ENCODE data around the gene NOS3. TPM values are rescaled to one million over a fixed set of nuclear protein-coding genes. Genes with fewer than 3 reads are reported as not detected.

NOS3 gene
- total RNA-seq, 1 donor from 2014 or later = 12.1 TPM

Other genes with a start within 250 kb of the NOS3 start
- gene TMEM176B, start 190.7 kb upstream of the NOS3 start, total RNA-seq = not detected in 2 replicates
- gene TMEM176A, start 190.2 kb upstream of the NOS3 start, total RNA-seq = not detected in 2 replicates
- gene AOC1, start 138.5 kb upstream of the NOS3 start, total RNA-seq = not detected in 2 replicates
- gene KCNH2, start 12.7 kb upstream of the NOS3 start, total RNA-seq = 0.80 and 0.91 TPM in 2 replicates
- 6.9 and 7.2 TPM in 2 replicates for gene ATG9B, start 33.5 kb downstream of the NOS3 start, total RNA-seq
- gene ABCB8, start 37.4 kb downstream of the NOS3 start, total RNA-seq = 53.8 and 64.4 TPM in 2 replicates
- 4.5 and 5.4 TPM in 2 replicates for gene ASIC3, start 57.5 kb downstream of the NOS3 start, total RNA-seq
- 20.0 and 20.1 TPM in 2 replicates for gene CDK5, start 66.9 kb downstream of the NOS3 start, total RNA-seq
- gene SLC4A2, start 68.6 kb downstream of the NOS3 start, total RNA-seq = 132 and 137 TPM in 2 replicates
- gene FASTK, start 89.8 kb downstream of the NOS3 start, total RNA-seq = 91.8 and 95.8 TPM in 2 replicates
- gene TMUB1, start 92.5 kb downstream of the NOS3 start, total RNA-seq = 55.1 and 65.4 TPM in 2 replicates
- gene AGAP3, start 95.5 kb downstream of the NOS3 start, total RNA-seq = 24.5 and 25.4 TPM in 2 replicates
- not detected in 2 replicates for gene GBX1, start 176.7 kb downstream of the NOS3 start, total RNA-seq
- gene ASB10, start 196.2 kb downstream of the NOS3 start, total RNA-seq = not detected in 2 replicates
- 0.66 TPM in 1 of 2 replicates, not detected in the other for gene H2BK1, start 219.5 kb downstream of the NOS3 start, total RNA-seq
- gene ABCF2, start 236.2 kb downstream of the NOS3 start, total RNA-seq = 43.3 and 47.8 TPM in 2 replicates
- 50.6 and 51.9 TPM in 2 replicates for gene CHPF2, start 241.5 kb downstream of the NOS3 start, total RNA-seq